CD1c-positive myeloid dendritic cell (primary cell): ENCODE data around the gene PCNX2.

Source experiments
- DNase-seq: peaks from one replicate; pipeline ENCODE4 v3.0.0-alpha.2; 2016; ENCODE audit errors: extremely low spot score

The PCNX2 gene

DNA sequence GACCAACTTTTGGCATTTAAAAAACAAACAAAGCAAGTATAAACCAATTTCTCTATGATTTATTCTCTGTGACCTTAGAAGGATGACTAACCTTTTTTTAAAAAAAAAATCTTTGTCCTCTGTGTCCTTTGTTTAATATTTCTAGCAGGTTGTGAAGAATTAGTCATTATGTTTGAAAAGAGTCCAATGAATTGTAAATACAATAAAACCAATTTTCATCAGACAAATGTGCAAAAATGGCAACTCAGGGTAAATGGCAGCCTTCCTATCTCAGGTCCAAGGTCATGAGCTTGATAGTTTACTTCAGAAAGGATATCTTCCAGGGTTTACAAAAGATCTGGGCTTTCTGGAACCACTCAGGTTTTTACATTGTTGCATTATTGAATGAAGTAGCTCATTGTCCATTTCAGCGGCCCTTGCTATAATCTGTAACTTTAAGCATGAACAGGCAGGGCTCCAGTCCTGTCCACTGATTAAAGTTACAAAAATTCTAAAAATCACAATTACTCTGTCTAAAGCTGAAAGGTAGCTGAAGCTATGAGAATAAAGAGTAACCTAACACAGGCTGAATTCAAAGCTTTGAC lies 20.3 kb upstream of the PCNX2 start:
- DNase-seq: no peak

DNA sequence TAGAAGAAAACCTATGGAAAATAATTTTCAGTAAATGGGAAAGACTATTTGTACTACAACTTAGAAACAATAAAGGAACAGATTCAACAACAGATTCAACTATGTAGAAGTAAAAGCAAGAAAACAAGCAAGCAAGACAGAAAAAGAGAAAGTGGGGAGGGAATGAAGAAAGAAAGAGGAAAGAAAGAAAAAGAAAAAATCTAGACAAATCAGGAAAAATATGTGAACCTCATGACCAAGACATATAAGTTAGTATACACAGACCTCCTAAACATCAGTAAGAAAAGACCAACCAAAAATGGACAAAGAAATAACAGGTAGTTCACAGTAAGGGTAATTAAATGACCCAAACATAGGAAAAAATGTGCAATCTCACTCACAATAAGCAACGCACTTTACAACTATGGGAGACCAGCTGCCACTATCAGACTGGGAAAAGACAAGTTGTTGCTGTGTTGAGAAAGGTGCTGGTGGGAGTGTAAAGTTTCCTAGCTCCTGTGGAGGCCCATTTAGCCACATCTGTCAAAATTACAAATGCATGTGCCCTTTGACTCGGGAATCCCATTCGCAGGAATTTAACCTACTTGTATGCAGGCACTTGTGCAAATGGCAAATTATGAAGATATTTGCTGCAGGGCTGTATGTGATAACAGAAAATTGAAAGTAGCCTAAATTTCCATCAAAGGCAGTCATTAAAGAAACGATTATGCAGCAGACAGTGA lies 18.1 kb upstream of the PCNX2 start:
- no peak for DNase-seq

DNA sequence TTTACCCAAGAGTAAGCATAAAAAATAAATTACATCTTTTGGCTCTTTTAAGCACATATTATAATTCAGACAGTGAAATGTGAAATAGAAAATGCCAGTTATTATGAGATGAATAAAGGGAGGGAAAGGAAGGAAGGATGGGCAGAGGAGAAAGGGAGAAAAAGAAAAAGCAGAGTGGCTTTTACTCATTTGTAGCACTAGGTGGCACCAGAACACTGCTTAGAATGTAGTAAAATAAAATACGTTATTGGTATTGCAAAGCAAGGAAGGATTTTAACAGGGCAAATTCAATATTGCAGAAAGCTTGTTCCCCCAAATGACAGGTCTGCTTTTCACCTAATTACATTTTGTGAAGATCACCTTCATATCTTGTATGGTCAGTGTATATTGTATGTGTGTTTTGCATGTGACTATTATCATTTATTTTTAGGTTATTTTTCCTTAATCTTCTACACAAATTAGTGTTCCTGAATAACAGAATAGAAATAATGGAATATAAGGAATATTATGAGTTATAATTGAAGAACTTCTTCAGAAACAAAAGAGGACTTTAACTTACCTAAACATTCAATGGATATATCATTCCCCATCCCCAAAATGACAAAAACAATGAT lies 9.1 kb upstream of the PCNX2 start:
- DNase-seq: peak; percentile 51

DNA sequence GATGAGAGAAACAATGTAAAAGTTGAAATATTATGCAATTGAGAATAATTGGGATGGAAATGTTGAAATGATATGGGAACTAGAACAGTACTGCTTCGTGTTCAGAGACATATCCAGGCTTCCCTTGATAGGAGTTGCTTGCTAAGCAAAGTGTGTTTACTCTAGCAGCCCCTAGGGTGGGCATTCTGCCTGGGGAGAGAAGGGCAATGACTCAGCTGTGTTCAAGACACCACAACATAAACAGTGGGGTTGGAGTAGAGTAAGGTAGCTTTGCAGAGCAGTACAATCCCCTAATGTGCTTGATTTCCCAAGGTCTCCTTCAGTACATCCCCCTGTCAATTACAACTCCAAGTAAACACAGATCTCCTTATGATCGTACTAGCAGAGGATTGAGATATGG lies 4.8 kb upstream of the PCNX2 start:
- no peak for DNase-seq

DNA sequence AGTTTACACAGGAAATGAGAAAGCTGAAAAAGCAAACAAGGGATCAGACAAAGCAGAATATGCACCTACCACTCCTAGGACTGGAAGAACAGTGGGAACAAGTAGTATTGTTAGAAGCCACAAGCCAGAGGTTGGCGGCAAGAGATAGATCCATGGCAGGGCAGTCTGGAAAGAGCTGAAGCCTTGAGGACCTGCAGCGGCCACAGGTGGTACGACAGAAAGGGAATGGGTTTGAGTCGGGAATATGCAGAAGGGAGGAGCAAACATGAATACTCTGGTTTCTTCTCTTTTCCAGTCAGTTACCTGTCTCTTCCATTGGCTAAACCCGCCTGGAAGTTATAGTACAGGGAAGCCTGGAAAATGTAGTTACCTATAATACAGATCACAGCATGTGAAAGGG lies 3.9 kb upstream of the PCNX2 start:
- no peak for DNase-seq

DNA sequence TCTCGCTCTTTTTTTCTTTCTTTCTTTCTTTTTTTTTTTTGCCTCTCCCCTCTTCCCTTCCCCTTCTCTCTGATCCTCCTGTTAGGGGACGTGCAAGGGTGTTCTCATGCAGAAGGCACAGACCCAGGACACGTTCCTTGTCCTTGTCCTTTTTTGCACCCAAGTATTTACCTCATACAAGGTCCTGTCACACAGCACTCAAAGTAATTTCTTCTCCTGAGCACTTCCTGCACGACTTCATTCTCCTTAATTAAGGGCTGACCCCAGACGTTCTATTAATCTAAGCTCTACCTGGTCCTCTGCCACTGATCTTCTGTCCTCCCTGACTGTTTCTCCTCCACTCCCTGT lies 424 bp upstream of the PCNX2 start:
- no peak for DNase-seq

DNA sequence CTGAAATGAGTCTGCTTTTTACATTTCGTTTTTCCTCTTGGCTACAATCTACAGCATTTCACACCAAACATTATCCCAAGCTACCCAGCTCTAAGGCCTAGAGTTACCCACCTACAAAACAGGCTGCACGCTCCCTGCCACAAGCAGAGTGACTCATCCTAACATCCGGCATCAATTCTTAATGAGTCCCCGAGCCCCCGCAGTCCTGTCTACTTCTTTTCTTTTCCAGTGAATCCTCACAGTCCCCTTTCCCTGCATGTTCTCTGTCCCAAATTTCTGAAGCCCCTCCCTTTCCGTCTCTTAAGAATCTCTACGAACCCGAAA lies 650 bp downstream of the PCNX2 start:
- DNase-seq: peak; percentile 56

DNA sequence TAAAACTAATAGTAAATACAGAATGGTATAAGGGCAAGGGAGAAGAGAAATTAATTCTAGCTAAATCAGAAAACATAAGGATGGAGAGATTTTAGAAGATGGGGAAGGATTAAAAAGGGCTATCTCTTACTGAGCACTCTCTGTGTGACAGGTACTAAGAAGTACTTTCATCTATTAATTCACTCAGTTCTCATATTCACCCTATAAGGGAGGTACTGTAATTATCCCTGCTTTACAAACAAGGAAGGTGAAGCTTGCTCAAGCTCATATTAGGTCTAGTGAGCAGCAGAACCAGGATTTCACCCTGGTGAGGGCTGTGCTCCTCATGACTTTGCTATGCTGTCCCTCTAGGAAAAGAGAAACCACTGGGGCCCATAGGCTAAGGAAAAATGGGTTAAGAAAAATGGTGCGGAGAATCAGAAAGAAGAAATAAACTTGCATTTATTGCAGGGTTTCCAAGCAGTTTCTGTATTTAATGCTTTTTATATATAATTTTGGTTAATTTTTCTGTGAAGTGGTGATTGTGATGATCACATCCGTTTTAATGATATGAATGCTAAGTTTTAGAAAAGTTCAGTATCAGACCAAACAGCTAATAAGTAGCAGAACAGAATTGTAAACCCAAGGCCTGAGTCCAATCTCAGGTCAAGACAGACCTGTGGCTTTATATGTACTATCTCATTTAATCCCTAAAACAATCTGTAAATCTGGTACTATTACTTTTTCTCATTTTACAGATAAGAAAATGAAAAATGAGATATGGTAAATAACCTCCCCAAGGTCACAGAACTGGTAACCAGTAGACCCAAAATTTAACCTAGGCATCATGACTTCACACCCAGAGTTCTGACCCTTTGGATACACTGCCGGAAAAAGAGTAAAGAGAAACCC lies 1.7 kb downstream of the PCNX2 start:
- no peak for DNase-seq

DNA sequence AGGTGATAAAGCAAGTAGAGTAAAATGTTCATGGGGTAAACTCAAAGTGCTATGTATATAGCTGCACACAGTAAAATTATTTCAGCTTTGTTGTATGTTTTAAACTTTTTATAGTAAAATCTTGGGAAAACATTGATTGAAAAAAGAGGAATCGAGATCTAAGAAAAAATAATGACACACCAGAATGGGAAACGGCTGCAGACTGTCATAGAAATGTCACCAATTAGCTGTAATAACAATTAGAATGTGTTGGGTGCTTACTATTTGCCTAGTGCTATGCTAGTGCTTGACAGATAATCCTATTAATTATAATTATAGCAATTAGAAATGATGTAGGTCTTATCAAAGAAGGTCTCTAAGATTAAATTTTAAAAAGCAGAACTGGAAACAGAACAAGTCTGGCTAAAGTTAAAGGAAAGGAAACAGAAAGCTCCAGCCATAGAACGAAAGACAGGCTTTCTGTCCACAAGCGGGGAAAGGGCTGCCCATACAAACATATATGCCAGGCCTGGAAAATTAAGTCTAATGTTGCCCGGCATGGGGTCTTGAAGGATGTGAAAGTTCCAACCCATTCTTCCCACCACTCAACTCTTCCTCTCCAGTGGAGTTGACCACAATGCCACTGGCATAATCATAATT lies 5.0 kb downstream of the PCNX2 start:
- peak; percentile 34 for DNase-seq

DNA sequence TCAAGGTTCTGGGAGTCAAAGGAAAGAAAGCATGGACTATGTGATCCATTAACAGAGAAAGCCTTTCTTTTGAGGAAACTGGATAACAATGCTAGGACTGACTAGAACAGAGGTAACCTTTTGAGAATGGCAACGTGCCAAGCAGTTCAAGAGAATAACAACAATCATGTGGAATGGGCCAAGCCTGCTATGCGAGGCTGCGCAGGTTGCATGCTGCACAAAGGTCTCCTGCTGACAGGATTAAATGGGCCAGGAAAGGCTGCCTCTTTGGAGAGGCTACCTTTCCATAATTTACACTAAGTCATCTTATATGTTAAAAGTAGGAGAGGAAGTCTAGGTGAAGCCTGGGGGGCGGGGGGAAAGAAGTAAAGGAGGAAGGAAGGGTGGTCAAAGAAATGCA lies 5.8 kb downstream of the PCNX2 start:
- DNase-seq: no peak

DNA sequence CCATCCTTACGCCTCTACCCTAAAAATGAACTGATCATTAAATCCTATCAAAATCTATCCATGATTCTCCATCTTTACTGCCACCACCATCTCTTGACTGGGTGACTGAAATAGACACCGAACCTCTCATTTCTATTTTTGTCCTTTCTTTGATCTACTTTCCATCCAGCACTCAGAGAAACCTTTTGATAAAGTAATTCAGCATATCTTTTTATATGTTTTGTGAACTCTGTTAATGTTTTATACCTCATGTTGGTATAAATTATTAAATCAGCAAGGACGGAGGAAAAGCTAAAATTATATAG lies 13.0 kb downstream of the PCNX2 start:
- DNase-seq: no peak

DNA sequence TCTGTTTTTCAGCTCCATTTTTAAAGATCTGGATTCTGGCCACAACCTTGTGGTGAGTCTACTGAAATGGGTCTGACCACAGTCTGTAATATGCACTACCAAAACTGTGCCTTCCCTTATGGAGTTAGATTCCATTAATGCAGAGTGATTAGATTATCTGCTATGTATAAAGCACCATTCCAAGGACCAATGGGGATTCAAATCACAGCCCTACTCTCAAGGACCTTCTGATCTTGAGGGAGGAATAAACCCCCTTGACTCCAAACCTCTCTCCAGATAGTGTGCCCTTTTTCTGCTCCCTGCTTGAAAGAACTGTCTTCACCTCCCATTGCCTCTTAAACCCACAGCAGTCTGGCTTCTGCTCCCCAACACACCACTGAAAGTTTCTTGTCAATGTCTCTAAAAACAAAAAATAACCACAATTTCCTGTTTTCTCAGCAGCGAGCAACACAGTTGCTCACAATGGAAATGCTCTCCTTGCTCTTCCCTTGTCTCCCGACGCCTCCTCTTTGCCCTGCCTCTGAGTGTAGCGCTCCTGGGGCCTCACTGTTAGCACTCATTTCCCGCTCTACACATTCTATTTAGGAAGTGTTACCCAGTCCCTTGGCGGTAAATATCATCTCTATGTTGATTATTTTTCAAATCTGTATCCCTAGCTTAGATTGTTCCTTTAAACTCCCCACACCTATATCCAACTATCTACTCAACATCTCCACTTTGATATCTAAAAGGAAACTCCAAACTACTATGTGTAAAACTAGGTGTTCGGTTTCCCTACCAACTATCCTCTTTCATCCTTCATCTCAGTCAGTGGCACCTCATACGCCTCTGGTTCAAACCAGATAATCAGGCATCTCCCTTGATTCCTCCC lies 13.6 kb downstream of the PCNX2 start:
- DNase-seq: peak; percentile 64

DNA sequence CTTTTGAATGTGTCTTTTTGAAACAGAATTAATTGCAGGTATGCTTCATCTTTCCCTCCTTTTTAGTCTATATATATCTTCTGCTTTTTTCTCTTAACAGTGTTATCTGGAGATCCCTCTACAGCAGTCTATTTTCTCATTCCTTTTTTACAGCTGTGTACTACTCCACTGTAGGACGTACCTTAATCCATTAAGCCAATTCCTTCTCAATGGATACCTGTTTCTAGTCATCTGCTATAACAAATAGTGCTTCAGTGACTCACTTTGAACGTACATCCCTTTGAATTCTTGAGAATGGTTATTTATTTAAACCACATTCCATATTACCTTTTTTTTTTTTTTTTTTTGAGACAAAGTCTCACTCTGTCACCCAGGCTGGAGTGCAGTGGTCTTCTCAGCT lies 15.6 kb downstream of the PCNX2 start:
- no peak for DNase-seq

DNA sequence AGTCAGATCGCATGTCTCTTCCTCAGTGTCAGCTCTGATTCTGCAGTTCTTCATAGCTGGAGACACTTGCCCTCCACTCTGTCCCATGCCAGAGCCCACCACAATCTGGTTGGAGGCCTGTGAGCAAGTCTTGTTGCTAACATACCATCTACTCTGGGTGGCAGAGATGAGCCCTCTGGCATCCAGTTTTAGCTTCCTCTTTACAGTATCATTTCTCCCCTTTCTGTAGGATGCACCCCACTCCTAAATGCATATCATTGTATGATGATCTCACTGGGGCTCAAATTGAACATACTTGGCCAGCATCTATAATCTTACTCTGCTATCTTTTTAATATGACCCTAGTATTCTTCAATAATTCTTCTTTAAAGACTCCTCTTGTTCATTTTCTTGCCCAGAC lies 16.9 kb downstream of the PCNX2 start:
- peak; percentile 59 for DNase-seq

DNA sequence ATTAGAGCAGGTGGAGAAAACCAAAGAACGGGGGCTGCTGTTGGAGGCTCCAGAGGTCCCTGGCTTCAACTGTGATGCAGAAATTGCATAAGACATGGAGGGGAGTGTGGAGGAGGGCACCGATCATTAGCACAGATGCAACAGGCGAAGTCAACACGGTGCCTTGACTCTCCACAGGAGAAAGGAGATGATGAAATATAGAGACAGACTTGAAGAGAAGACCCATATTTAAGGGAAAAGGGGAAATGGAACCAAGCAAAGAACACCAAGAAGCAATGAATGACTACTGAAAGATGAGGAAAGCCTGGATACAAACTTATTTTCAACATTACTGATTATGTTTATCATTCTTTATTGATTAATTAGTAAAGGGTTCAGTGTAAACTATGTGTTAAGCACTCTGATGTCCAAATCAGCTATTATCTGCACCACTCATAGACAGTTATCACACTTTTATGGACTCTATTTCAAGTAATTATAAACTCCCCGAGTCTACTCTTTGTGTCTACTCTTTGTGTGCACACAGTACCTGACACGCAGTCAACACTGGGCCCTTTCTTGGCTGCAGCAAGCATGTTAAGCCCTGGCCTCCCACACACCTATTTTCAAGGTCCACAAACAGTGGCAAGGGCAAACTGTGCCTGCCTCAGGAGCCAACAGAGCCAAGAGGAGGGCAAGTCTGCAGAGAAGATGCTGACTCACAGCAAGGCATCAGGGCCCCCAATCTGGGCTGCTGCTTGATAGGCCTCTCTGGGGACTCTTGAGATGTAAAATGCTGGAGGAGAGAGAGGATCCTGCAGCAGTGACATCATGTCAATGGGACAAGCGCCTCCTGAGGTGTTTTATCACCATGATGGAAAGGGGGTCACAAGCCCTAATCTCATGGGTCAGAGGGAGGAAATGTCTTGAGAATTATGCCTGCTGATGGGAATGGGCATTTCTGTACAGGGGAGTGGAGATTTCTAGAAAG lies 17.6 kb downstream of the PCNX2 start:
- peak; percentile 26 for DNase-seq

DNA sequence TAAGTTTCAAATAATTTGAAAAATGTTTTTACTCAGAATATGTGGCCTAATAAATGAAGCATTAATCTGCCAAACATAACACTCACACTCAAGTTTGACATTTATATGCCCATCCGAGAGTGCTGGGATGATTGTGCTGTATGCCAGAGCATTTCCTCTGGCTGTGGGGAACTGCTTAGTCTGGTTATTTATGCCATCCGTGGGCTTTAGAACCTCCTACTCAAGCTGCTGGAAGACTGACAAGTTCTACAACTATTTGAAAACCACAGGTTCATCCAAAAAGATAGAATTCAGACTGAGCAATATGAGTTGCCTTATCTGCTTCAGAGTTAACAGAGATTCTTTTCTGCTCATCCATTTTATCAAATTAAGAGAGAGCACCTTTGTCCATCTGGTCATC lies 25.9 kb downstream of the PCNX2 start:
- peak; percentile 24 for DNase-seq

DNA sequence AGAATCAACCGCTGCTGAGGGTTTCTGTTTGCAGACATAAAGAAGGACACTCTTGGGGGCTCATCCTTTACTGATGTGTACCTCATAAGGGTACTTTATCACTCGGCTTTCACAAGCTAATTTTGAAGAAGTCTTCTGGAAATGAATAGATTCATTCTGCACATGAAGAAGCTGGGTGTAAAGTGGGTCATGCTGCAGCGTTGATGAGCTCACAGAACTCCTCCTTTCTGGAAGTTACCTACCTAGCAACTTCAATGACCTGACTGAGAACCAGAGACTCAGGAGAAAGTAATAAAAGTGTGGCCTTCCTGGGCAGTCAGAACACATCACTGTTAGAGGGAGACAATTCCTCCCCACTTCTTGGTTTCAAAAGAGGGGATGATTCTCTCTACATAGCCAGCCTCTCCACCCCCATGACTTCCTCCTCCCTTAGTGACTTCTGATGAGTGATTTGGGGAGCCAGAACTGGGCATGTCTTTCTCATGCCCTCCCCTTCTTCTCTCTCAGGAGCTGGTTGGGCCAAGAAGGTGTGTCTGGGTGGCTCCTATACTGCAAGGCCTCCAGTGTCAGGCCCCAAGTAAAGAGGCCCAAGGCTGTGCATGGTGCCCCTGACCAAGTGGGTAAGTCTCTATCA lies 27.0 kb downstream of the PCNX2 start:
- DNase-seq: no peak

DNA sequence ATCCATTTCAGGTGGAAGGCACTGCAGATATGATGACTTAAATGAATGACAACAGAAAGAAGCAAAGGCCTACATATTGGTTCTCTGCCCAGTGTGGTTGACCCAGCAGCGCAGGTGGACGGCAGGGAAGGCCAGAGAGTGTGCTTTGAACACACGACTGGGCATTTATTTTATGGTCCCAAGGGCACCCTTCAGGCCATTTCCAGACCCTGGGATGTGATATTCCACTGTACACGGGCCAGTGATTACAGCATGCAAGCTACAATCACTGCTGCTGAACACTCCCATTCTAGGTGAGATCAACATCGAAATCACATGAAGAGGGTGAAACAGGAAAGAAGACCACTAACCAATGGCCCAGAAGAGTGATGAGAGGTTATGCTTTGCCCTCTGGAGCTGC lies 33.8 kb downstream of the PCNX2 start:
- DNase-seq: no peak

DNA sequence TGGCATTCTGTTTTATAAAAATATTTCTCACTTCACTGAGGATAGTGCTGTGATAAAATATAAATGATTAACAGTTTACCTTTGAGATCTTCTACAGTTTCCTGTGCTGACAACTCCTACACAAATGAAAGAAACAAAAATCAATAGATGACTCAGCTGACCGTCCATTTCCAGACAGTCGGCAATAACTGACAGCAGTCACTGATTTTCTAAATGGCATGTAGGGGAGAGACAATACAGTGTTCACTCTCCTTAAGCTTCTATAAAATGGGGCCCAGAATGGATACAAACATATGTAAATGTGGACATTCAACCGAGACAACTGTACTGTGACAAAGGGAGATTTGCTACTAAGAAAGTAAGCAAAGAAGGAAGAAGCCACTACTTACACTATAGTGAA lies 34.3 kb downstream of the PCNX2 start:
- DNase-seq: no peak

DNA sequence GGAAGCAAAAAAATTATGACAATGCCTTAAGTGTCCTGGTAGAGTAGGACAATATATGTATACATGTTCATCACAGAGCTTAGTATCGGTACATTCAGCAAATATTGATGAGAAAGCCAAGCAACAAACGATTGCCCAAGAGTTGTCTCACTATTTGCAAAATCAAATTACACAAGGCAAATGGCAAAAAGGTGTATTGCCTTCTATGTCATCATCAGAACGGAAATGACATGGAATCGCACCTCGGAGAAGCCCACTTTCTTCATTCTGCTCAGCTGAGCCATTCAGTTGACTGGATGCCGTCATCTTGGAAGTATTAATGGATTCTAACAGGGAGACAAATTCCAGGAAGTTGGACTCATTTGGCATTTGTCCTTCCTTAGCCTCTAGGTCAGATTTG lies 37.7 kb downstream of the PCNX2 start:
- no peak for DNase-seq
